CD4-positive, alpha-beta T cell treated with Interleukin-2 at 100 ng/mL for 4 hours (primary cell): ENCODE data around the gene NPAS1.
A peak's percentile ranks its signal among the peaks of the same experiment; 100 is the strongest.

ENCODE experiments used
- DNase-seq: peaks from one replicate; pipeline ENCODE4 v3.0.0-alpha.2; 2020; ENCODE audit warnings: low spot score

NPAS1 gene

DNA sequence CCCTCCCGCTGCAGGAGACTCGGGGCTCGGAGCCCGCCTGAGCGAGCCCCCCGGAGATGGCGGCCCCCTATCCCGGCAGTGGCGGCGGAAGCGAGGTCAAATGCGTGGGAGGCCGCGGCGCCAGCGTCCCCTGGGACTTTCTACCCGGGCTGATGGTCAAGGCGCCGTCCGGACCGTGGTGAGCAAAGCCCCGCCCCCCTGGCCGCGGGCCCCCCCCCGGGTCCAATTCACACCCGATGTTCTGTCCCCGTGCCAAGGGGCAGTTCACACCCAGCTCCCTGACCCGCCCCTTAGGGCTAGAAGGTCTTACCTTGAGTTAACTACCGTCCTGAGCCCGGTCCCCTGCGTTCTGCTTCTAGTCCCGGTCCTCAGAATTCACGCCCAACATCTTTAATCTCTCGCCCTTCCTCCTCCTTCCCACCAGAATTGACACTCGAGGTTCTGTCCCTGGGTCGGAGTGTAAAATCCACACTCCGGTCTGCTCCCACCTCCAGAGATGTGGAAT lies 1.4 kb downstream of the NPAS1 start:
- DNase-seq, result no peak

DNA sequence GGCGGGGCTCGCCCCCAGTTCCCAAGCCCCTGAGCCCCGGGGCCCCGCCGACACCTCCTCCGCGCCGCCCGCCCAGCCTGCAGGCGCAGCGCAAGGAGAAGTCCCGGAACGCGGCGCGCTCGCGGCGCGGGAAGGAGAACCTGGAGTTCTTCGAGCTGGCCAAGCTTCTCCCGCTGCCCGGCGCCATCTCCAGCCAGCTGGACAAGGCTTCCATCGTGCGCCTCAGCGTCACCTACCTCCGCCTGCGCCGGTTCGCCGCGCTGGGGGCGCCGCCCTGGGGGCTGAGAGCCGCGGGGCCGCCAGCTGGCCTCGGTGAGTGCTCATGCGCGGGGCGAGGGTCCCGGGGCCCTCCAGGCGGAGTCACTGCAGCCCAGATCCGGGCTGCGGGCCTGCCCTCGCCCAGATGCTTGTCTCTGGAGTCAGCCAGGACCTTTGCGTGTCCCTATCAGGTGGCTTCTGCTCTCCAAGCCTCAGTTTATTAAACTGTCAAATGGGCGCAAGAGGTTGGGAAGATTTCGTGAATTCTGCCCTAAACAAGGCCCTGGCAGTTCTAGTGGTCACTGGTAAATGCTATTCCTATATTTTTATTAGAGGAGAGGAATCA lies 2.0 kb downstream of the NPAS1 start:
- no peak for DNase-seq

DNA sequence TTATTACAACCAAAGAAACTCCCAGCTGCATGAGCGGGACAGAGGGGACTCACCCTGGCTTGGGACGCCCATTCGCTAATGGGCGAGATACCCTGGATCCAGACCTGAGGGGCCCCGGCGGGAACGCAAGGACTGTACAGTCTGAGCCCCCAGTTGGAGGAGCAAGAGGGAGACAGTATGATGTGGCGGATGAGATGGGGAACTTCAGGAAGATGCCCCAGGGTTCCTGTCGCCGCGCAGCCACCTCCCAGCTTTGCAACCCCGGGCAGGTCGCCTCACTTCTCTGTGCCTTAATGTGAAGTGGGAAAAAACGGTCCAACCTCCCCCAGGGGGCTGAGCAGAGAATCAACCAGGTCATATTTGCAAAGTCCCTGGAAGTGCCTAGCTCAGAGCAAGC lies 2.5 kb downstream of the NPAS1 start:
- DNase-seq, result no peak

DNA sequence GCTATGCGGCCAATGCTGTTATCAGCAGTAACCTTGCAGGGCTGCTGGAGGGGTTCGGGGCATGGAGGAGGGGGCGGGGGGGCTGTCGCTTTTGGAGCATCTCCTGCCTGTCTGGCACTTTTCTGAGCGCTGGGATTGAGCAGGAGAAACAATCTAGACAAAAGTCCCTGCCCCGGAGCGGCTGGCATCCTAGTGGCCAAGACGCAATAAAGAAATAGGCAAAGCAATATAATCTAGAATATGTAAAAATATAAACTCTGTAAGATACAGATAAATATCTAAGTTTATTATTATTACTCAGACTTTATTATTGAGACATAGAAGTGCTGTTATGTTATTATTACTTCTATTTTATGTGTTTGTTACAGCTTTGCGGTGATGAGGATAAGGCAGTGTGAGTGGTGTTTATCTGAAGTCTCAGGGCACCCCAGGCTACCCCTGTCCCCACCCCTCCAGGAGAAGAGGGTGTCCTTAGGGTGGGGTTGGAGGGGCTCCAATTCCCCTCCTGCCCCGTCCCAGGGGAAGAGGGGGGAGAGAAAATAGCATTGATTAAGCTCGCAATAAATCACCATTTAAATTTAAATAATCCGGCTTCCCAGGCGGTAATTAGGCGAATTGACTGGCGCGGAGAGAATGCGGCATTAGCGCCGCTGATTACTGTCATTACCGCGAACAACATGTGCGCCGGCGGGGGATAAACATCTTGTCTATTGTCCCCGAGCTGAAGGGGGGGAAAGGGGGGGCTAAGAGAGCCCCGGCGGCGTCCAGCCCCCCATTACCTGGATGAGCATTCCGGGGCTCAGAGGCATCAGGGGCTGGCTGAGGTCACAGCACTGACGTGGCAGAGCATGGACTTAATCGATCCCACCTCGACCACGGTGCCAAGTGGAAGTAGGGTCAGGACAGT lies 3.2 kb downstream of the NPAS1 start:
- DNase-seq, result no peak

DNA sequence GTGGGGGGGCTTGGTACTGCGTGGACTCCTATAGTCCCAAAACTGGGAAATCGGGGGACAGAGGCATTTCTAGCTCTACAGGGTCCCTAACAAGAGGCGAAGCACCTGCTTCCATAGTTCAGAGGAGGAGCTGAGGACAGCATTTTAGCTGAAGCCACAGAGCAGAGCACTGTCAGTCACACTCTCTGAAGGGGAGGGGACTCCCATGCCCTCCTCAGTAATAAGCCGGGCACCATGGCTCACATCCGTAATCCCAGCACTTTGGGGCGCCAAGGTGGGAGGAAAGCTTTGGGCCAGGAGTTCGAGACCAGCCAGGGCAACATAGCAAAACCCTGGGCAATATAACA lies 3.8 kb downstream of the NPAS1 start:
- DNase-seq, result no peak

DNA sequence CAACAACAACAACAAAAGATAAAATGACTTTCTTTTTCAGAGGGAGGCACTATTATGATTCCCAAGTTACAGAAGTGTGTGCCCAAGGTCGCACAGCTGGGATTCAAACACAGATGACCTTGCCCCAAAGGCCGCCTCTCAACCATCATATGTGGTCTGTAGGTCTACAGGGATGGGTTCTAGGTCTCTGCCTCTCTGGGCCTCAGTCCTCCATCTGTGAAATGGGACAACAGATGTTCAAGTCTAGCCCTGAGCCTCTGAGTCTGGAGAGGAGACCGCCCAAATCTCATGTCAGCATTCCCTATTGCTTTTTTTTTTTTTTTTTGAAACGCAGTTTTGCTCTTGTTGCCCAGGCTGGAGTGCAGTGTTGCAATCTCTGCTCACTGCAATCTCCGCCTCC lies 4.9 kb downstream of the NPAS1 start:
- no peak for DNase-seq

DNA sequence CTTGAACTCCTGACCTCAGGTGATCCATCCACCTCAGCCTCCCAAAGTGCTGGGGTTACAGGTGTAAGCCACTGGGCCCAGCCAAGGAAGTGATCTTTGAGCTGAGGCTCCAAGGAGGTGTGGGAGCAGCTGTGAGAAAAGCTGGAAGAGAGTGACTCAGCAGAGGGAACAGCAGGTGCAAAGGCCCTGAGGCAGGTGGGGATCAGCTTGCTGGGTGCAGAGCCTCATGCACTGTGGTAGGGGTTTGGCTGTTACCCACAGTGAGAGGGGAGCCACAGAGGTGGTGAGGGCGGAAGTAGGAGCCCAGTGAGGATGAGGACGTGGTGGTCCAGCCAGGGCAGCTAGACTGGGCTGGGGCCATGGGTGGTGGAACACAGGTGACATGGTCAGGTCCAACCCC lies 6.5 kb downstream of the NPAS1 start:
- no peak for DNase-seq

DNA sequence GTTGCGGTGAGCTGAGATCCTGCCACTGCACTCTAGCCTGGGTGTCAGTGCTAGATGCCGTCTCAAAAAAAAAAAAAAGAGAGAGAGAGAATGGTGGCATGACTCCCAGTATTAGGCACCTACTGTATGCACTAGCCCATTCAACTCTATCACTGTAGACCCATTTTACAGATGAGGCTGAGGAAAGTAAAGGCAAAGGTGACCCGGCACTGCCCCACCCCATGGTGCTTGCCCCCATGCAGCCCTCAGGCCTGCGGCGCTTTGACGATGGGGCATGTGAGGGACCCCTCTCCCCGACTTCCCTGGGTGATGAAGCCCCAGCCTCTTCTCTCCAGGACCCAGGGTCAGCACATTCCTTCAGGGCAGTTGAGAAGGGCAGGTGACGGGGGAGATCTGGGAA lies 7.3 kb downstream of the NPAS1 start:
- DNase-seq, result no peak

DNA sequence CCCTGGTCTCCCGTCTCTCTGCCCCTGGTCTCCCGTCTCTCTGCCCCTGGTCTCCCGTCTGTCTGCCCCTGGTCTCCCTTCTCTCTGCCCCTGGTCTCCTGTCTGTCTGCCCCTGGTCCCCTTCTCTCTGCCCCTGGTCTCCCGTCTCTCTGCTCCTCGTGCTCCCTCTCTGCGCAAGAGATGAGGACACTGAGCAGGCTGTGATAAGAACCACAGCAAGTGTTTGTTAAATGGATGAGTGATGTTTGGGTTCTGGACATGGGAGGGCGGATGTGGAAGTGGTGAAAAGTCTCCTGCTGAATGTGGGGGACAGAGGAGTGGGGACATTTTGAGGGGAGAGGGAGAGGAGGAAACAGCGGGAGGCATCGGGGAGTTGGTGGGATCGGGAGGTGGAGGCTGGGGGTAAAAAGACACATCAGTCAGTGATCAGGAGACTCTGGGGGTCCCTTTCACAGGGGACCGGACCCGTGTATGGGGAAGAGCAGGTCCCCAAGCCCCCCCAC lies 8.0 kb downstream of the NPAS1 start:
- no peak for DNase-seq

DNA sequence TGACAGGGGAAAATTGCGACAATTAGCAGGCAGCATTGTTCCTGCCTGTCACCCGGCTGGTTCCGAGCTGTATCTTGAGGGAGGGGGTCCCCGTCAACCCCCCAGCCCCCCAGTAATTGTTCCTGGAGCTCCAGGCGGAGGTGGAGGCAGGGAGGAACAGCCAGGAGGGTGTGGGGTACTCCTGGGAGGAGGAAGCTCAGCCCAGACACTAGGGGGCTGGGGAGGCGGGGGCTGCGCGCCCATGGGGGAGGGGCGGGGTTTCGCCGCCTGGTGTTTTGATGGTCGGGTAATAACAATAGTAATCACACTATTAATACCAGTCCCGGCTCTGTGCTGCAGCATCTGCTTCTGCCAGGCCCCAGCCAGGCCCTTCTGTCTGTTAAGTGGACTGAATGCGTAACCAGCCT lies 8.6 kb downstream of the NPAS1 start:
- no peak for DNase-seq

DNA sequence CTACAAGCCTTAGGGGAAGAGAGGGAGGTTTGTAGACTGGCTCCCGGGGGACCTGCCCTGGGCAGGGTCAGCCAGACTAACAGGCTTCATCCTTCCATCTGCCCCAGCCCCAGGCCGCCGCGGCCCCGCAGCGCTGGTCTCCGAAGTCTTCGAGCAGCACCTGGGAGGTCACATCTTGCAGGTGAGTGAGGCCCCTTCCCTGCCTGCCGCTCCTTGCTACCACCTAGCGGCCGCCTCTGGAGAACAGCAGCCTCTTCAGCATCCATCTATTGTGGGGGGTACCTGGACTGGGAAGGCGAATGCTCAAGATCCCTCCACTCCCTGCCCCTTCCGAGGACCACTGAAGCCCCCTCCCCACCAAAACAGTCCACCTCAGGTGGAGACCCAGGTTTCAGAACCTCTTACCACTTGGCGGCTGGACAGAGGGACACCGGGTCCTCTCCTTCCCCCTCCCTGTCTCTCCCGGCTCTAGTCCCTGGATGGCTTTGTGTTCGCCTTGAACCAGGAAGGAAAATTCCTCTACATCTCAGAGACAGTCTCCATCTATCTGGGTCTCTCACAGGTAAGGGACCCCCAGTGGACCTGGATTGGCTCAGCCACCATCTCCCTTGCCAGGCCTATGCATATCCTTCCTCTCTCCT lies 12.7 kb downstream of the NPAS1 start:
- DNase-seq, result peak; percentile 73

DNA sequence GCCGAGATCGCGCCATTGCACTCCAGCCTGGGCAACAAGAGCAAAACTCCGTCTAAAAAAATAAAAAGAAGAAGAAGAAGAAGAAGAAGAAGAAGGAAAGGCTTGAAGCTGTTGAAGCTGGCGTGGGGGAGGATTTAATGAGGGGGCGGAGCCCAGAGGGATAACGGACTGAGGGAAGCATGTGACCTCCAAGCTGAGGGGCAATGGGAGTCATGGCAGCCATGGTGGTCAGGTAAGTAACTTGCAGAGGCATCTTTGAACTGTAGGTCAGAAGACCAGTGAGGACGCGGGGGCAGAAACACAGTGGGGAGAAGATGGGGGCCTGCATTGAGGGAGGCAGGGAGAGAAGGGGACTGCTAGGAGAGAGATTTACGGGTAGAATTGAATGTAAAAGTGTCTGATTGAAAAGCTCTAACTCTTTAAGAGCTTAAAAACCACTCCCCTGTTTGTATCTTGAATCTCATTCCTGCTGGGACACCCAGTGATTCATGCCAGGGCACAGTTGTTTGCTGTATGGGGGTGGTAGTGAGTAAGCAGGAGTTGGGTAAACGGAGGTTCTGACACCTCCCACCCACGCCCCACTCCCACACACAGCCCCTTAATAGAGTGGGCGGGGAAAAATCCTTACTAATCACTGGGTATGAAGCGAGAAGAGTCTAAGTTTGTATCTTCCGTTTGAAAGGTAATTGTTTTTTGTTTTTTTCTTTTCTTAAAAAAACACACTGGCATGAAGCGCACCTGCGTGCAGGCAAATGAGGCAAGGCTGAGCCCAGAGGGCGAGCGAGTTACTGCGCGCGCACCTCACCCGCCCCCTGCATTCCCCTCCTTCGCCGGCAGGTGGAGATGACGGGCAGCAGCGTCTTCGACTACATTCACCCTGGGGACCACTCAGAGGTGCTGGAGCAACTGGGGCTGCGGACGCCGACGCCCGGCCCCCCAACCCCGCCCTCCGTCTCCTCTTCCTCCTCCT lies 15.8 kb downstream of the NPAS1 start:
- peak; percentile 97 for DNase-seq

DNA sequence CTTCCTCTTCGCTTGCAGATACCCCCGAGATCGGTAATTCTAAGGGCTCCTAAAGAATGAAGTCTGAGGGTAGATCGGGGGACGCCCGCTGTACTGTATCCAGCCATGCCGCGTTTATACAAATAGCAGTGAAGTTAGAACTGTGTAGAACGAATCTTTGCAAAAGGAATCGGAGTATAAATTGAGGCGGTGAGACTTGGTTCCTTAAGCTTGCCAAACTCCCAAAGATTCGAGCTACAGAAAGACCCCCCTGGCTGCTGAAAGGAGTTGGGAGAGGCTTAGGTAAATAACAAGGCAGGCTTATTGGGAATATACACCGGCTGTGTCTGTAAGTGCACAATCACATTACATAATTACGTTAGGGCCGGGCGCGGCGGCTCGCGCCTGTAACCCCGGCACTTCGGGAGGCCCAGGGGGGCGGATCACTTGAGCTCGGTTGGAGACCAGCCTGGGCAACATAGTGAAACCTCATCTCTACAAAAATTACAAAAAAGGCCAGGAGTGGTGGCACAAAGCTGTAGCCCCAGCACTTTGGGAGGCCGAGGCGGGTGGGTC lies 16.5 kb downstream of the NPAS1 start:
- DNase-seq, result peak; percentile 7

DNA sequence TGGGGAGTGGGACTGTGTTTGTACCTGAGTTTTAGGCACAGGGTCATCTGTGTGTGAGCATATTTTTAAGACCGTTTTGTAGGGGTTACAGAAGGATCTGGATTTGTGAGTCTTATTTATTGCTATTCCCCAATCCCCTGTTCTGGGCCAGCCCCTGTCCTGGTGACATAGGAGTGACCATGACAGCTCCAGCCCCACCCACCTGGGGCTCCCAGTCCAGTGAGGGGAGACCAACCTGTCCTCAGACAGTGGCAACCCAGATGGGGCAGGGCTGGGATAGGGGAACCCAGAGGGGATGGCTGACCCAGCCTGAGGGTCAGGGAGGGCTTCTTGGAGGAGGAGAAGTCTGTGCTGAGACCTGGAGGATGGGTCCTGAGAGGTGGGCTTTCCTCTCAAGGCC lies 18.1 kb downstream of the NPAS1 start:
- DNase-seq, result no peak

DNA sequence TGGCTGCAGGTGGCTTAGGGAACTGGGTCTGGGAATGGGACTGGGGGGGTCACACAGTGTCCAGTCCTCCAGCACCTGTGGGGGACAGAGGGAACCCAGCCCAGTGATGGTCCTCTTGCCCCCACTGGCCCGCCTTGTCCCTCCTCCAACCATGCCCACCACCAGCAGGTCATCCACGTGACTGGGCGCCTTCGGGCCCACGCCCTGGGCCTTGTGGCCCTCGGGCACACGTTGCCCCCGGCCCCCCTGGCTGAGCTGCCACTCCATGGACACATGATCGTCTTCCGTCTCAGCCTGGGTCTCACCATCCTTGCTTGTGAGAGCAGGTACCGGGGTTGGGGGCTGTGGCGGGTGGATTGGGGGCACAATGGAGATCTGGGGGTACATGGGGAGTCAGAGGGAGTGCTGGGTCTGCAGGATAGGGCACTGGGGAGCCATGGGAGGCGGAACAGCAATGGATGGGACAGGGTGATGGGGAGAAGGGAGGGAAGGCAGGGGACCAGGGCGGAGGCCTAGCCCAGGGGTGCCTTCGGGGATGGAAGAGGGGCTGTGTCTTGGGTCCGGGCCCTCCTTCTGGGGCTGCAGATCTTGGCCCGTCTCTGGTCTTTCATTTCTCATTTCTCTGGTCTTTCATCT lies 19.7 kb downstream of the NPAS1 start:
- DNase-seq, result no peak

DNA sequence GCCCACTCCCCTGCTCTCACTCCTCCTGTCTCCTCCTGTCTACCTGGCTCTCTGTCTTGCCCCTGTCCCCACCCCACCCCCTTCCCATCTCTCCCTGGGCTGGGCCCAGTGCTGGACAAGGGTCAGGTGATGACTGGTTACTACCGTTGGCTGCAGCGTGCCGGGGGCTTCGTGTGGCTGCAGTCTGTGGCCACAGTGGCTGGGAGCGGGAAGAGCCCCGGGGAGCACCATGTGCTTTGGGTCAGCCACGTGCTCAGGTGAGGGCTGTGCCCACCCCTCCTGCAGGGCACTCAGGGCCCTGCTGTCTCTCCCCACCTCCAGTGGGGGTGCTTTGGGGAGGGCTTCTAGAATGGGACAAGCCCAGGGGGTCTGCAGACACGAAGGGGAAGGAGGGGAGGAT lies 21.2 kb downstream of the NPAS1 start:
- DNase-seq, result no peak

DNA sequence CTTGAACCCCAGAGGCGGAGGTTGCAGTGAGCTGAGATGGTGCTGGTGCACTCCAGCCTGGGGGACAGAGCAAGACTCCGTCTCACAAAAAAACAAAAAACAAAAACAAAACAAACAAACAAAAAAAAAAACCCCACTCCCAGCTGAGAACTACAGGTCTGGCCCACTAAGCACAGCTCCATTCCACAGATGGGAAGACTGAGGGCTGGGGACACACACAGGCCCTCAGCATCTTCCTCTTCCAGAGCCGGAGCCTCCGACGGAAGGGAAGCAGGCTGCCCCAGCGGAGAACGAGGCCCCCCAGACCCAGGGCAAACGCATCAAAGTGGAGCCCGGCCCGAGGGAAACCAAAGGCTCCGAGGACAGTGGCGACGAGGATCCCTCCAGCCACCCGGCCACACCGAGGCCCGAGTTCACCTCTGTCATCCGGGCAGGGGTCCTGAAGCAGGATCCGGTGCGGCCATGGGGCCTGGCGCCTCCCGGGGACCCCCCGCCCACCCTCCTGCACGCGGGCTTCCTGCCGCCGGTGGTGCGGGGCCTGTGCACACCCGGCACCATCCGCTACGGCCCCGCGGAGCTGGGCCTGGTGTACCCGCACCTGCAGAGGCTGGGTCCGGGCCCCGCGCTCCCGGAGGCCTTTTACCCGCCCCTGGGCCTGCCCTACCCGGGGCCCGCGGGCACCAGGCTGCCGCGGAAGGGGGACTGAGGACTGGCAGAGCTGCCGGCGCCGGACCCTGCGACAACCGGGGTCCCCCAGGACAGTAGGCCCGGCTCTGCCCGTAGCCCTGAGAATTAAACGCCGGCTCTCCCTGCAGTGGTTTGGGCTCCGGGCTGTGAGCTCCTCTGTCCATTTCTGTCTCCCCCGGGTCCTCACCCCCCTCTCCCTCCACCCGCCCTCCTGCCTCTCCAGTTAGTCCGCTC lies 25.6 kb downstream of the NPAS1 start:
- no peak for DNase-seq

DNA sequence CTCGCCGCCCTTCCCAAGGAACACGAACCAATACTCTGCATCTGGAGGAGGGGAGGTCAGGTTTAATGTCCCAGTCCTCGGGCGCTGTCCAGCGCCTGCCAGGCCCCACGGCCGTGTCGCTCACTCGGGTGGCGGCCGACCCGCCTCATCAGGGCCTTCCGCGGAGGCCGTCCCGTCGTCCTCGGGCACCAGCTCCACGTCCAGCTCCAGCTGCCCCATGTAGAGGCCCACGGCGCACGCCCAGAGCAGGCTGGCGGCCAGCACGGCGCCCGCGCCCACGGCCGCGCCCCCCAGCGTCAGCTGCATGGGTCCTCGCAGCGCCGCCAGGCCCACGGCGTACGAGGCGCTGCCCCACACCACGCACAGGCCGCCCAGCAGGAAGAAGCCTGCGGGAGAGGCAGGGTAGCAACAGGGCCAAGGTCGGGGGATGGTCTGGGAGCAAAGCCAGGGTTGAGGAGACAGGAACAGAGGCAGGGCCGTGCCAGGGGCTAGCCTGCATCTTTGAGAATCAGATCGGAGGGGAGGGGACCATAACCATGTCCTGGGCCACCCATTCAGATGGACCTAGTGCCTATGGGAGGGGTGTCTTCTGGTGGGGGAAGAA lies 26.3 kb downstream of the NPAS1 start:
- no peak for DNase-seq

DNA sequence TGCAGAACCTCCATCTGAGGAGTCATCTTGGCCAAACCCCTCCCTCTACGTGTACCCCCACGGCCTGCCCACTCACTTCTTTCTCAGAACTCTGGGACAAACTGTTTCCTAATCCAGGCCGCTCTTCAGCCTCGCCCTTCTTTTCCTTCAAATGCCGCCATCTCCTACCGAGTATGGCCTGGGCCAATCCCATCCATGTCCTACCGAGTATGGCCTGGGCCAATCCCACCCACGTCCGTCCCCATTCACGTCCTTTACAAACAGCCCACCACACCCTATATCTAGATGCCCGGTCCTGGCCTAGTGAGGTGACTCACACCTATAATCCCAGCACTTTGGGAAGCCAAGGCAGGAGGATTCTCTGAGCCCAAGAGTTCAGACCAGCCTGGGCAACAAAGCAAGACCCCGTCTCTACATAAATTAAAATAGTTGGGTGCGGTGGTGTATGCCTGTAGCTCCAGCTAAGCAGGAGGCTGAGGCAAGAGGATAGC lies 27.7 kb downstream of the NPAS1 start:
- DNase-seq, result no peak
